Cerebellar cortex (tissue), 1 donor: ENCODE data around the gene TFRC.
"Not testable (repeated sequence)": the region's sequence is repeated elsewhere in the genome, so short reads cannot be mapped to it uniquely, and the experiment has no call there.

ENCODE experiments used
- DNase-seq: peaks from one replicate; pipeline ENCODE4 v3.0.0-alpha.2; 2015; ENCODE audit warnings: low spot score

TFRC gene

DNA sequence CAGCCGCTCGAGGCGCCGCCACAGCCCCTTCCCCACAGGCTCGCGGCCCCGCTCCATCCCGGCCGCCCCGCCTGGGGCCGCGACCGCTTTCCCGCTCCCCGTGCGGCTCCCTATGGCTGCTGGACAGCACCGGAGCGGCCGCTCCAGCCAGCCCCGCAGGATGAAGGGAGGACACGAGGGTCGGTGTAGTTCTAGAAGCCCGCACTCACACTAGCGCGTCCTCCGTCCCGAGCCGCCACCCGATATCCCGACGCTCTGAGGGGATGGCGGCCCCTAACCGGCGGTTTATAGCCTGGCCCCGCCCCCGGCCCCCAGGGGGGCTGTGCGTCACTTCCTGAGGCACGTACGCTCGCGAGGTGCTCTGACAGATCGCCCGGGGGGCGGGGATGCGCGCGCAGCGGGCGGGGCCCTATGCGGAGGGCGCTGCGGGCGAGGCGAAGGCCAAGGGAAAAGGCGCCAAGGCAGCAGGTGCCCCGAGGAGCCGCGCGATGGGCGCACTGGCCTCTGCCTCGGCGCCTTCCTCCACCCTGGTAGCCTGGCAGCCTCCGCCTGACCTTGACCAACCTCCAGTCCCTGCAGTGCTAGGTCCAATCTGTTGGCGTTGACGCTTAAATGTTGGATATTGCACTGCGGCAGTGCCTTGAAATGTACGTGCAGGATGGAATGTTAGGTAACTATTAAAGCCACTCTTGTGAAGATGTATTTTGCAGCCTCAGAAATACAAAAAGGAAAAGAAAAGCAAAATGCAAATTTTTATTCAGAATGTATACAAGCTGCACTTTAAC, at the start of gene TFRC:
TFRC (minus strand) TSS at position 257 of the 785 bp plus-strand sequence. CDS start 4,991 bp downstream, outside the sequence.
- peak; percentile 96 for DNase-seq

DNA sequence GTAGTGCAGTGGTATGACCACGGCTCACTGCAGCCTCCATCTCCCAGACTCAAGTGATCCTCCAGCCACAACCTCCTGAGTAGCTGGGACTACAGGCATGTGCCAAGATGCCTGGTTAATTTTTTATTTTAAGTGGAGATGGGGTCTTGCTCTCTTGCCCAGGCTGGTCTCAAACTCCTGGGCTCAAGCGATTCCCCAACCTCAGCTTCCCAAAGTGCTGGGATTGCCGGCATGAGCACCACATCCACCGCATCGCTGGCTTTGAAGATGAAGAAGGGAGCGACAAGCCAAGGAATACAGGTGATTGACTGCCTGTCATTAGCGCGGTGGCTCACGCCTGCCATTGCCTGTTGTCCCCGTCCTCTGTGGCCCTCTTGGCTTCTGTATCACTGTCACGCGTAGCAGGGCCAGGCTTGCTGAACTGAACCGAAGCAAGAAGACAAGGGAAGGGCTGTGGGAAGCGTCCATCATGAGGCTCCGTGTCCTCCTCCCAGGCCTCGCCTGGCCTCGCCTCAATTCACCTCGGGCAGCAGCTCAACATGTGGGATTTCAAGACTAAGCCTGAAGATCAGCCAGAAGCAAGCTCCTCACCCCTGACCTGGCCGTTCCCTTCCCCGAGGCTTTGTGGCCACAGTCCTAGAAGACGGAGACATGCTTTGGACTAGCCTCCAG, 46.4 kb upstream of the TFRC start:
- no peak for DNase-seq

DNA sequence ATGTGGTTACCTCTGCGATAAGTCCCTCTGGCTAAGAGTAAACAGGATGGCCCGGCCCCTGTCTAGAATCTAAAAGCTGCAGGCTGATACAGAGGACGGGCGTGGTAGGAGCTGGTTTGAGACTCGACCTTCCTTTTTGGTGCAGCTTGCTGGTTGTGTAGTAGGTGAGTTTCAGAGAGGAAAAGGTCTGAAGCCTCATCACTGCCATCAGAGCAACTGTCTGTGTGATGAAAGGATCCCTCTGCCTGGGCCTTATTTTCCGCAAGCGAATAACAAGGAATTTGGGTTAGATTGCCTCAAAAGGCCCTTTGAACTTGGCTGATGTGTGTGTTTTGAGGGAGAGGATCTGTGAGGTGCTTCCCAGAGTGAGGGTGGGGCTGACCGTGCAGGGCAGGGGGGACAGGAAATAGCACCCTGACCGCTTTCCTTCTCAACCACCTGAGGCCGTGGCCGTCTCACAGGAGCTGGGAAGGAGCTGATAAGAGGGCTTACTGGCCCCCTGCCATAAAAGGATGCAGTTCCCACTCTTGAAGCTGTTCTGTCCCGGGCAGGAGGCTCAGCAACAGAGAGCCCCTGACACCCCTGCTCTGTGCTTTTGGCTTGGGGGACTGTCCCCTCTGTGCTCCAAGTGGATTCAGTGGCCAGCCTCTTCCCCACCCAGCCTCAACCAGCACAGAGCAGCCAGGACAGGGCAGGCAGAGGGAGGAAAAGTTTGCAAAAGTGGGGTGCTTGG, 45.6 kb upstream of the TFRC start:
- no peak for DNase-seq

DNA sequence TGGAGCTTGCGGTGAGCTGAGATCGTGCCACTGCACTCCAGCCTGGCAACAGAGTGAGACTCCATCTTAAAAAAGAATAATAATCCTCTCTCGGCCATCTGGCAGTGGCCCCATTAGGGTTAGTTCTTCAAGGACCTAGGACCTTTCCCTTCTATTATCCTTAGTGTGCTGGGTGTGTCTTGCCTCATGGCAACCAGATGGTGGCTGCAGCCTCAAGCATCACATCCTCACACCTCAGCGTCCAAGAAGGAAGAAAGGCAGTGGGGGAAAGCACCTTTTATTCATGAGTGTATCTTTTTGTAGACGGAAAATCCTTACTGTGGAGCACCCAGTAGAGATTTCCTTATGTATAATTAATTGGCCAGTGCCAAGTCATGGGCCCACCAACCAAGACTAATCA, 42.7 kb upstream of the TFRC start:
- no peak for DNase-seq

GRCh38 chr3:196122688-196123046, 40.8 kb upstream of the TFRC start:
- DNase-seq: no peak

- no peak for DNase-seq
Observed at GRCh38 chr3:196122021-196122687, 40.3 kb upstream of the TFRC start.

DNA sequence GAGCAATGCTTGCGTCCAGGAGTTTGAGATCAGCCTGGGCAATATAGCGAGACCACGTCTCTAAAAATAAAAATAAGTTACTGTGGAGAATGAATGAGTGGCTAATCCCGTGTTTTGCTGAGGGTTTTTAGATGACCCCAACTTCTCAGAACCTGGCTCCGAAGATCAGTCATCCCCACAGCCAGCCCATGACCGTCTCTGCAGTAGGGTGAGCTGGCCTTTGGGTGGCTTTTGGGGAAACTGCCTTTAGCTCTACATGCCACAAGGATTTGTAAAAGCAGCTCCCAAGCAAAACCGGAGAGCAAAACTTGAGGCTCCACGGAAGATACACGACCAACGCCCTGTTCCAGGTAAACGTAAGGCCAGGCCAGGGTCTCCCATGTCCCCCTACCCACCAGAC, 39.2 kb upstream of the TFRC start:
- no peak for DNase-seq

GRCh38 chr3:196120291-196120951, 38.5 kb upstream of the TFRC start:
- no peak for DNase-seq

DNA sequence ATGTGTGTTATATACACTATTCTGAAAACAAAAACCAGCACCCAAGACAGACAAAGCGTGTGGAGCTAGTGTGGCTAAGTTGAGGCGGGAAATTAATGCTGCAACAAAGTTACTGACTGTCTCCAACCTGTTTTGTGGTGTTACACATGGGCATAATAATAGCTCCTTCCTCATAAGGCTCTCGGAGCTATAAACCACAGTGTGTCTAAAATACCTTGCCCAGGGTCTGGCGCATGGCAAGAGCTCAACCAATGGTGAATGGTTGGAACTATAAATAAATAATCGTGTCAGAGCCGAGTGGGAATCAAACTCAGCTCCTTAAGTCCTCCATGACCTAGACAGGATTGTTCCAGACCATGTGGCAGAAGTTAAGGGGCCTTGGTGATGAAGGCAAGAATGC, 35.9 kb upstream of the TFRC start:
- DNase-seq: no peak

DNA sequence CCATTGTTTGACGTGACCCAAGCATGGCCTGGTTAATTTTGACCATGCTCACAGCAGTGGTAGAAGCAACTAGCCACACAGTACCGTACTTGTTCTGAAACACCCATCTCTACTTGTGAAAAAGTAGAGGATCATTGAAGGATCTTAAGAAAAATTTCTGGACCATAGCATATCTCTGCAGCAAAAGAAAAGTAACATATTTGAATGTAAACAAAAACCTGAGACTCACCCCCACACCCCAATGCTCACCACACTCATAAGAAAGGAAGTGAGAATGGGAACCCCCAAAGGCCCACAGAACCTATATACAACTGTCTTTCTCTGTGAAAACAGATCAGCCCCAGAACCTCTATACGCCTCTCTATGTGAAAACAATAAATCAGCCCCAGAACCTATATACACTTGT, 33.8 kb upstream of the TFRC start:
- DNase-seq: no peak

DNA sequence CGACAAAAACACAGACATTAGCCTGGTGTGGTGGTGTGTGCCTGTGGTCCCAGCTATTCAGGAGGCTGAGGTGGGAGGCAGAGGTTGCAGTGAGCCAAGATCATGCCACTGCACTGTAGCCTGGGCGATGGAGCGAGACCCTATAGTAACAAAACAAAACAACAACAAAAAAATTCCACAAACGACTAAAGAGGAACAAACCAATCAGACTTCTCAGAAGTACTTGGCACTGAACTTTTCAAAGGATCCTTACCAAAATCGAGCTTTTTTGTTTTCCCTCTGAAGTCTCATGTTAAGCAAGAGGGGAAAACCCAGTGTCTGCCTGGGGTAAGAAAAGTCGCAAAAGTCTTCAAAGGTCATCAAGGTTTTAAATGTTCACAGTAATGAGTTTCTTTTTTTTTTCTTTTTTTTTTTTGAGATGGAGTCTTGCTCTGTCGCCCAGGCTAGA, 30.1 kb upstream of the TFRC start:
- no peak for DNase-seq

- DNase-seq: no peak
Observed at GRCh38 chr3:196108075-196108743, 26.3 kb upstream of the TFRC start.

GRCh38 chr3:196104707-196105106, 22.8 kb upstream of the TFRC start:
- DNase-seq: not testable (repeated sequence)

- DNase-seq: not testable (repeated sequence)
Observed at GRCh38 chr3:196098365-196098980, 16.6 kb upstream of the TFRC start.

DNA sequence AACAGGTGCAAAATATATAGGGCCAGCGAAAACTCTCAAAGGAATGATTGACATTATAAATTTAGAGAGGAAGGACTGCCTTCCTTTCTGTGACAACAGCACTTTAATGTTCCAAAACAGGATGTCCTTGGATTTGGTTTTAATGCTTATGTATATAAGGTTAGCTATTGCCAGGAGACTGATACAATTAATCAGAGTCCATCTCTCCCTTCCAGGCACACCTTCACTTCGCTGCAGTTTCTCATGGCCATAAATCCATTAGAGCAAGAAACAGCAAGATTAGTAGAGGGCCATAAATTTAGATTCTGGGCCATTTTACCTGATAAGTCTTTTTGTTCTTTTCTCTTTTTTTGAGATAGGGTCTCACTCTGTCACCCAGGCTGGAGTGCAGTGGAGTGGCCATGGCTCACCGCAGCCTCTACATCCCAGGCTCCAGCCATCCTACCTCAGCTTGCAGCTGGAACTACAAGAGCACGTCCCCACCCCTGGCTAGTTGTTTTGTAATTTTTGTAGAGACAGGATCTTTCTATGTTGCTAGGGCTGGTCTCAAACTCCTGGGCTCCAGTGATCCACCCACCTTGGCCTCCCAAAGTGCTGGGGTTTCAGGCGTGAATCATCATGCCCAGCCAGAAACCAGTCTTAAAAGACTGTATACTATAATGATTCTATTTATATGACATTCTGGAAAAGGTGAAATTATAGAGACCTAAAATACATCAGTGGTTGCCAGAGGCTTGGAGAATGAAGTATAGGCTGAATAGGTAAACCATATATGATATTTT, 15.7 kb upstream of the TFRC start:
- DNase-seq: no peak

DNA sequence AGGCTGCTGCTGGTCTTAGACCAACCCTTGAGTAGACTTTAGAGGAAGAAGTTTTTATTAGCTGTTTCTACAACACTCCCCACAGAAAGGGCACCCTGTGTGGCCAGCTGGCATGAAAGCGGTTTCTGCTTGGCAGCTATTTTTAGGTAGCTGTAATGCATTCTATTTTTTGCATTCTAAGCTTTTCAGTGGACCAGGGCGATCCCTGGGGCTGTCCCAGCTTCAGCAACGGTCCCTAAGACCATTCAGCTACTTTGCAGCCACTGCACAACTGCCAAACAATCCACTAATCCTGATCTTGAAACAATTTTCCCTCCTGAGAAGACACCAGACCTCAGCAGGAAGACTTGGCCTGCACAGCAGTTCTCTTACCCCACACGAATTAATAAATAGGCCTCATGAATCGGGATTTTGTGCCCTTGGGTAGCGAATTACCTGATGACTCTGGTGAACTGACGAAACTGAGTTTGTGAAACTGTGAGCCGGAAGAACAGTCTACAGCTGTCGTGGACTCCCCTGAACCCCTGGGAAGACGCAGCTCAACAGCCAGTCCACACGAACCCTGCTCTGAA, 14.6 kb upstream of the TFRC start:
- peak; percentile 66 for DNase-seq

- DNase-seq: no peak
Observed at GRCh38 chr3:196093317-196094111, 11.6 kb upstream of the TFRC start.

- DNase-seq: no peak
Observed at GRCh38 chr3:196087906-196088305, 6.0 kb upstream of the TFRC start.

DNA sequence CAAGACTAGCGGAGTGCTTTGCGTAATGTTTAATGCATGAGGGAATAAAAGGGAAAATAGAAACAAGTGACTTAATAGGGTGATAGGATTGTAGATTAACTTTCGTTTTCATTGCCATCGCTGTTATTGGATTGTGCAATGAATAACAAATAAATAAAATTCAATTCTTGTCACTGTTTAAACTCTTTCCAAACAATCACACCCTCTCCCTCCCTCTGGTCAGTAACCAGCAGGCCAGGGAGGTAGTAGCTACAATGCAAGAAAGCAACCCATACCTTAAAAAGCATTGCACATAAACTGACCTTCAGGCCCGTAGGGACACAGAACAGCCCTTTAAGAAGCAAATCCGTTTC, 705 bp upstream of the TFRC start:
- no peak for DNase-seq
